Retinal pigment epithelial cell (primary cell): ENCODE measurements around the gene JAKMIP2.
A peak's percentile ranks its signal among the peaks of the same experiment; 100 is the strongest.
"Not testable (repeated sequence)": the region's sequence is repeated elsewhere in the genome, so short reads cannot be mapped to it uniquely, and the experiment has no call there.

Experiments
- DNase-seq: peaks from one replicate; pipeline ENCODE4 v3.0.0-alpha.2; 2010; ENCODE audit warnings: low read depth
- H3K4me3 ChIP-seq: 2 replicates; pipeline ENCODE4 v1.5.1; 2011; ENCODE audit warnings: mild to moderate bottlenecking, low read length, control low read depth, moderate library complexity
- TF ChIP-seq, protein P1 (sequence below): conservative IDR thresholded peaks from 2 replicates; pipeline ENCODE4 v1.5.1; 2011; ENCODE audit warnings: low read depth, low read length, control low read depth, inconsistent platforms

JAKMIP2 gene

DNA sequence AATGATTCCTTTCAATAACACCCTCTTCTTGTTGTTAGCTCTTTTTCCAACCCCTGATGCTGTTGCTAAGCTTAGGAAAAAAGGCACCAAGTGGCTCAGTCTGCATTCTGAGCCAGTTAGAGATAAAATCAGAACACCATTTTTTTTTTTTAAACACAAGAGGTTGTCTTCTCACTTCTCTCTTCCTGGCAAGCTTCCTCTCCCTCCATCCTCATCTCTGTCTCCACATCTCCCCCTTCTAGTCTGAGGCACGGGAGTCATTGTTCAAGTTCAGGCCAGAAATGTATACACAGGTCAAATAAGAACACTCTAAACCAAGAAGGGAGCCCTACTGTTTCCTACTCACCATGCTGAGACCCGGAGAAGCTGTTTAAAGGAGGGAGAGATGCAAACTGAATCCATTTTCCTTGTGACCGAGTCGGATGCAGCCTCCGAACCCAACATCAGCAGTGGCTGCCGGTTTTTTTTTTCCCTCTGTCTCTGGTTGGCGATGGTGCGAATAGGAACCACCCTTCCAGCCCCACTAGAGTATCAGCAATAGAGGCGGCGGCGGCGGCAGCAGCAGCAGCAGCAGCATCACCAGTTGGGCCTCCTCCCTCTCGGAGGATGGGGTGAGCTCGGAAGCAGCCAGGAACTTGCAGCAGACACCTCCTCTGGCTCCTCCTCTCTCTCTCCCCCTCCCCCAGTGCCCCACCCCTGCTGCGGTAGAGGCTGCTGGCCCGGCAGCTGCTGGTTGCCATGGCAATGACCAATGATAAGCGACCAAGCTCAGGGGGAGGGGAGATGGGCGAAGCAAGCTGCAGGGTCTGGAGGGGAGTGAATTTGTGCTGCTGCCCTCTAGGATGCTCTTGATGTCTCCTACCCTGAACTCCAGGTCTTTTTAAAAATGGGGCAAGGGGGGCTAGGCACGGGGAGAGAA is at the start of gene JAKMIP2:
Gene JAKMIP2 (minus strand): TSS at position 619 of the 919 bp plus-strand sequence. CDS start 110,922 bp downstream, outside the sequence.
- TF ChIP-seq, protein P1, sequence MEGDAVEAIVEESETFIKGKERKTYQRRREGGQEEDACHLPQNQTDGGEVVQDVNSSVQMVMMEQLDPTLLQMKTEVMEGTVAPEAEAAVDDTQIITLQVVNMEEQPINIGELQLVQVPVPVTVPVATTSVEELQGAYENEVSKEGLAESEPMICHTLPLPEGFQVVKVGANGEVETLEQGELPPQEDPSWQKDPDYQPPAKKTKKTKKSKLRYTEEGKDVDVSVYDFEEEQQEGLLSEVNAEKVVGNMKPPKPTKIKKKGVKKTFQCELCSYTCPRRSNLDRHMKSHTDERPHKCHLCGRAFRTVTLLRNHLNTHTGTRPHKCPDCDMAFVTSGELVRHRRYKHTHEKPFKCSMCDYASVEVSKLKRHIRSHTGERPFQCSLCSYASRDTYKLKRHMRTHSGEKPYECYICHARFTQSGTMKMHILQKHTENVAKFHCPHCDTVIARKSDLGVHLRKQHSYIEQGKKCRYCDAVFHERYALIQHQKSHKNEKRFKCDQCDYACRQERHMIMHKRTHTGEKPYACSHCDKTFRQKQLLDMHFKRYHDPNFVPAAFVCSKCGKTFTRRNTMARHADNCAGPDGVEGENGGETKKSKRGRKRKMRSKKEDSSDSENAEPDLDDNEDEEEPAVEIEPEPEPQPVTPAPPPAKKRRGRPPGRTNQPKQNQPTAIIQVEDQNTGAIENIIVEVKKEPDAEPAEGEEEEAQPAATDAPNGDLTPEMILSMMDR = no peak
- H3K4me3 ChIP-seq = peak within 1 kb of the TSS; percentile 70
- DNase-seq = peak; percentile 76

DNA sequence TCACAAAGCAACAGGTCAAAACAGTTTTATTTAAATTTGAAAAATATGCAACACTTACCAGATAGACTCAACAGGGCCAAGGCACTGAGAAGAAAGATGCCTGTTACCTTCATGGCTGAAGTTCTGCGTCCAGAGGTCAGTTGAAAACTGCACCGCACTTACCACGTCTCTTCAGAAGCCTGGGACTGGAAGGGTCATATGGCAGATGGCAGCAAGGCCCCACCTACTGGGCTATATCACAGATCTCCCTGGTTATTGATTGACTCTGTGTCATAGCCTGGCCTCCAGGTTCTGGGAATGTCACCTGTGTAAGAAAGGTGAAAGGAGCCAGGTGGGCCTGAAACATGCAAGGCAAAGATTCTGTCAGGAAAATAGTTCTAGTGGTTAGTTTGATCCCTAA is 48.9 kb upstream of the JAKMIP2 start, which contains the start of gene SPINK1:
Gene SPINK1 (minus strand): TSS at position 207 of the 400 bp plus-strand sequence. CDS start 94 bp downstream, at position 113.
- no peak within 1 kb of the TSS for H3K4me3 ChIP-seq
- no peak for DNase-seq
- TF ChIP-seq, protein P1 = no peak

DNA sequence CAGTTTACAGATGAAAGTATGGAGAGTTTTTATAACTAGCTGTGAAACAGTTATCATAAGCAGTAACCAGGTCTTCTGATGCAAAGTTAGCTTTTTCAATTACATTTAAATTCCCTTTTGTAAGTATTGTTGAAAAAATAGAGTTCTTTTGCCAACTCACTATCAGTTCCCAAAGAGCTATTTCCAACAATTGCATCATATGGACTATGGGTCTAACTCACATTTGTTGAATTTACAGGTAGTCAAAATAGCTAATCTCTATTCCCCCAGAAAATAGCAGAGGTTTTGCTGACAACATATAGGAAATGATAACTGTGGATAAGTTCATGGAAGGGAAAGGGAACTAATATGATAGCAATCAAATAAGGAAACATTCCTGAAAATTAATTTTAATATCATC is 47.5 kb upstream of the JAKMIP2 start:
- H3K4me3 ChIP-seq = no peak overlapping the region
- TF ChIP-seq, protein P1 = no peak
- DNase-seq = no peak

DNA sequence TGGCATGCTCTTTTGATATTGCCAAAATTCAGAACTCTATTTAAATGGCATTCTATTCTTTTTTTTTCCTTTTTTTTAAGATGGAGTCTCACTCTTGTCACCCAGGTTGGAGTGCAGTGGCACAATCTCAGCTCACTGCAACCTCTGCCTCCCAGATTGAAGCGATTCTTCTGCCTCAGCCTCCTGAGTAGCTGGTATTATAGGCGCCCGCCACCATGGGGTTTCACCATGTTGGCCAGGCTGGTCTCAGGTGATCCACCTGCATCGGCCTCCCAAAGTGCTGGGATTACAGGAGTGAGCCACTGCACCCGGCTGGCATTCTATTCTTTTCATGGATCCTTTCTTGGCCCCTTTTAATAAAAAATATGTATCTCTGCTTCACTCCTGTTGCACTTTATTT is 44.5 kb upstream of the JAKMIP2 start:
- DNase-seq, H3K4me3 ChIP-seq: not testable (repeated sequence)

DNA sequence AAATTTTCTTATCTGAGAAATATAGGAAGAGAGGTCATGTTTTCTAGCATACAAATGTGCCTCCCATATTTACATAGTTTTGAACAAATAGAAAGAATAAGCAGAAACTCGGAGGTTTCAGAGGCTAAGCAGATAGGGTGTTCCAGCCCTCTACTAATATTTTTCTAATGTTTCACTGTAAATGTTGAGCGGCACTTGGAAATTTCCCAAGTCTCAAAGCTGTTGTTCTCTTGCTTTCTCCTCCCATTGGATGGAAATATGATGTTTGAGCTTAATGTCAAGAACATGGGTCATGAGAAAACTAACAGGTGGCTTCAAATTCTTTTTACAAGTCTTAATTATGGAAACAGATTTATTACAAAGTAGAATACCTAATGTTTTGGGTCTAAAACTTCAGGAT is 43.8 kb upstream of the JAKMIP2 start:
- H3K4me3 ChIP-seq = no peak overlapping the region
- TF ChIP-seq, protein P1 = no peak
- DNase-seq = no peak

DNA sequence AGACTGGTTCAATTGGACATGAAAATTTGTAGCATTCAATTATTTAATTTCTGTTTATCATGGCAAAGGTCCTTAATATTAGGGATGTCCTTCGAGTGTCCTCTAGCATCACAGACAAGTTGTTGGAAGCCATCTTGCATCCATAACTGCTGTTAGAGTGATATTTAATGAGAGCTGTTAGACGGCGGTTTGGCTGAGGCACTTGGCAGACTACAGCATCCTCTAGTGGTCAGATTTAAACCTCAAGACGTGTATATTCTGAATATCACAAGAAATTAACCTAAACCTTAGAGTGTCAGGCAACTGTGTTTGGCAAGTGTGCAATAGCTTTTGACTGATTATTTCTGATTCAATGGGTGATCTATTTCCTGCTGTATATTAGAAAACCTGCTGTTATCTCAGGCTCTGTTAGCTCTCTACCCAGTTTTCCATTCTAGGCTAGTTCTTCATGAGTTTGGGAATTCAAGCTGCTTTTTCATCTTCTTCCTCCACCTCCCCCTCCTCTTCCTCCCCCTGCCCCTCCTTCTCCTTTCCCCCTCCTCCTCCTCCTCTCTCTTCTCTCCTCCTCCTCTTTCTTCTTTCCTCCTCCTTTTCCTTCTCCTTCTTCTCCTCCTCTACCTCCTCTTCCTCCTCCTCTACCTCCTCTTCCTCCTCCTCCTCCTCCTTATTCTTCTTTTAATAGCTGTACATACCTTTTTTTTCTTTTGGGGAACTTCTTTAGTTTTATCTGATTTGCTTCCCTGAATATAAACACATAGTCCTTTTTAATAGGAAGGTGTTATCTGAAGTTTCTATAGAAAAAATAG is 40.4 kb upstream of the JAKMIP2 start:
- no peak overlapping the region for H3K4me3 ChIP-seq
- TF ChIP-seq, protein P1 = peak; percentile 96
- peak; percentile 34 for DNase-seq

DNA sequence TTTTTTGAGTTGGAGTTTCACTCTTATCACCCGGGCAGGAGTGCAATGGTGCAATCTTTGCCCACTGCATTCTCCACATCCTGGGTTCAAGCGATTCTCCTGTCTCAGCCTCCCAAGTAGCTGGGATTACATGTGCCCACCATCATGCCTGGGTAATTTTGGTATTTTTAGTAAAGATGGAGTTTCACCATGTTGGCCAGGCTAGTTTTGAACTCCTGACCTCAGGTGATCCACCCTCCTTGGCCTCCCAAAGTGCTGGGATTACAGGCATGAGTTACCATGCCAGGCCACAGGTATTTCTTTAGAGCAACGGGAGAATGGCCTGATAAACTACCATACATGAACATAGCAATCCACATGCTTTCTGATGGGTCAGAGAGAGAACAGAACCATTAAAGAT is 39.7 kb upstream of the JAKMIP2 start:
- not testable (repeated sequence) for H3K4me3 ChIP-seq, DNase-seq
